Cardiac muscle cell (in vitro differentiated cells and primary cell): ENCODE data around the gene ADGRD2. TPM values are rescaled to one million over a fixed set of nuclear protein-coding genes. Genes with fewer than 3 reads are reported as not detected.

Experiments used
- DNase-seq, 2 donors: peaks; one replicate each; pipeline versions ENCODE4 v3.0.0 to v3.0.0-alpha.2; 2010 to 2017; ENCODE audit warnings: low read depth in 1 of 2, low spot score in 1 of 2
- H3K27ac ChIP-seq: fragments of 200-600 bp; sonication (generic); 2 replicates; pipeline ENCODE4 v1.5.1; 2016
- H3K27me3 ChIP-seq: fragments of 200-600 bp; sonication (generic); 2 replicates; pipeline ENCODE4 v1.6.0; 2016; ENCODE audit warnings: control low read depth
- H3K36me3 ChIP-seq: fragments of 200-600 bp; sonication (generic); 2 replicates; pipeline ENCODE4 v1.5.1; 2016; ENCODE audit warnings: control low read depth
- H3K4me1 ChIP-seq: fragments of 200-600 bp; sonication (generic); 2 replicates; pipeline ENCODE4 v1.8.1; 2017; ENCODE audit warnings: low read depth, mild to moderate bottlenecking, mixed run types
- H3K4me3 ChIP-seq: fragments of 200-600 bp; sonication (generic); 2 replicates; pipeline ENCODE4 v1.5.1; 2016; ENCODE audit warnings: mild to moderate bottlenecking
- H3K9me3 ChIP-seq: fragments of 200-600 bp; sonication (generic); 2 replicates; pipeline ENCODE4 v1.5.1; 2017; ENCODE audit warnings: low read depth, mild to moderate bottlenecking, control low read depth
- CTCF ChIP-seq: IDR thresholded peaks from 2 replicates; pipeline ENCODE4 v1.5.1; 2012; ENCODE audit warnings: low read depth, mild to moderate bottlenecking, low read length
- polyA plus RNA-seq: library from polyadenylated mRNA; unstranded; fragments of >200 nt; fragmentation: Nextera tagmentation; extraction: Ambion mirVana; gene quantifications from 2 replicates; pipeline ENCODE4 v1.2.1, GENCODE V29; 2016
- total RNA-seq: library from RNA; depleted of rRNA; stranded (reverse); fragments of >200 nt; gene quantifications from 2 replicates; pipeline ENCODE4 v1.2.3, GENCODE V29; 2016

The ADGRD2 gene
- total and polyA plus RNA-seq, 2 experiments from 2014 or later: not detected

DNA sequence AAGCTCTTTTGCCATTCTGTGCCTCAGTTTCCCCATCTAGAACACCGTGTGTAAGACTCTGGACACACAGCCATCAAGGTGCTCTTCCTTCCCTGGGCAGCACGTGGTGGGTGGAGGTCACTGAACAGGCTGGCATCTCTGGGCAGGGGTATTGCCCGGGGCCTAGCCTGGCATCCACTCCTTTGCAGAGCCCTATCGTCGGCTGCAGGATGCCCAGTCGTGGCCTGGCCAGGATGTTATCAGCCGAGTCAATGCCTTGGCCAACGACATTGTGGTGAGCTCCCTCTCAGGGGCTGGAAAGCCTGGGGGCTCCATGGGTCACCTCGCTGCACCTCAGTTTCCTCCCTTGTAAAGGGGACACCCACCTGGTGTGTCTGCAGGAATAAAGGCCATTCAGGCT is 4.0 kb downstream of the ADGRD2 start:
- Histone ChIP-seq H3K27me3 (peaks cover 33% of the 10 kb centered on the region), H3K9me3 (no peaks in the 10 kb centered on the region), H3K27ac (no peak overlapping the region), H3K4me3 (no peak overlapping the region), H3K4me1 (no peaks in the 10 kb centered on the region), H3K36me3 (no peaks in the 10 kb centered on the region)
- no peak for DNase-seq
- TF ChIP-seq CTCF: no peak

DNA sequence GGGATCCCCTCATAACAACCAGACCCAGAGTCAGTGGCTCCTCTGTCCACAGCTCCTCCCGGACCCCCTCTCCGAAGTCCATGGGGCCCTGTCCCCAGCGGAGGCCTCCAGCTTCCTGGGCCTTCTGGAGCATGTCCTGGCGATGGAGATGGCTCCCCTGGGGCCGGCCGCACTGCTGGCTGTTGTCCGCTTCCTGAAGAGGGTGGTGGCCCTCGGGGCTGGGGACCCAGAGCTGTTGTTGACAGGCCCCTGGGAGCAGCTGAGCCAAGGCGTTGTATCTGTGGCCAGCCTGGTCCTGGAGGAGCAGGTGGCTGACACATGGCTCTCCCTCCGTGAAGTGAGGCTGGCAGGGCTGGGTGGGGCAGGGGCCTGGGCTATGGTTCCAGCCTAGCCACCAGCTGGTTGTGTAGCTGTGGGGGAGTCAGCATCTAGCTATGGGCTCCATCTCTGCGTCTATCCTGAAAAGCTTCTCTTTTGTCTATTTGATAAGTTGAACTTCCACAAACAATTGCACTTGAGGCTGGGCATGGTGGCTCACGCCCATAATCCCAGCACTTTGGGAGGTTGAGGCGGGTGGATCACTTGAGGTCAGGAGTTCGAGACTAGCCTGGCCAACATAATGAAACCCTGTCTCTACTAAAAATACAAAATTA is 4.7 kb downstream of the ADGRD2 start:
- no peak for TF ChIP-seq CTCF
- no peaks in the 10 kb centered on the region for H3K4me1 ChIP-seq
- H3K36me3 ChIP-seq: no peaks in the 10 kb centered on the region
- DNase-seq: no peak
- H3K27me3 ChIP-seq: peaks cover 33% of the 10 kb centered on the region
- H3K27ac ChIP-seq: no peak overlapping the region
- H3K4me3 ChIP-seq: no peak overlapping the region
- H3K9me3 ChIP-seq: no peaks in the 10 kb centered on the region

DNA sequence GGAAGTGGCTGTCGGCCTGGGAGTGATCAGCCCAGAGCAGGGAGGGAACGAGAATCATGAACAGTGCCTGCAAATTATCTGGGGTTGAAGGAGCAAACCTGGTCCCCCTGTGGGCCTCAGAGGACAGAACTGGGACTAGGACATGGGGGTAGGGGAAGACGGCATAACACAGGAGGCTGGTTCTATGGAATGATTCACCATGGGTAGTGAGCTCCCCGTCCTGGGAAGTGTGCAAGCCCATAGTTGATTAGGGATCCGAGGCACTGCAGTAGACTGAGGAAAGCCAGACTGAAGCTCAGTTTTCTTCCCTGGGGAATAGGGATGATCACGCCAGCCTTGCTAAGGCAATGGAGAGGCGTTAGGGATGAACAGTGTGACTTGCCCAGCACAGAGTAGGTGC is 5.6 kb downstream of the ADGRD2 start:
- Histone ChIP-seq H3K27ac (no peak overlapping the region), H3K27me3 (peaks cover 31% of the 10 kb centered on the region), H3K36me3 (no peaks in the 10 kb centered on the region), H3K9me3 (no peaks in the 10 kb centered on the region), H3K4me1 (no peaks in the 10 kb centered on the region), H3K4me3 (no peak overlapping the region)
- no peak for DNase-seq
- TF ChIP-seq CTCF: no peak

DNA sequence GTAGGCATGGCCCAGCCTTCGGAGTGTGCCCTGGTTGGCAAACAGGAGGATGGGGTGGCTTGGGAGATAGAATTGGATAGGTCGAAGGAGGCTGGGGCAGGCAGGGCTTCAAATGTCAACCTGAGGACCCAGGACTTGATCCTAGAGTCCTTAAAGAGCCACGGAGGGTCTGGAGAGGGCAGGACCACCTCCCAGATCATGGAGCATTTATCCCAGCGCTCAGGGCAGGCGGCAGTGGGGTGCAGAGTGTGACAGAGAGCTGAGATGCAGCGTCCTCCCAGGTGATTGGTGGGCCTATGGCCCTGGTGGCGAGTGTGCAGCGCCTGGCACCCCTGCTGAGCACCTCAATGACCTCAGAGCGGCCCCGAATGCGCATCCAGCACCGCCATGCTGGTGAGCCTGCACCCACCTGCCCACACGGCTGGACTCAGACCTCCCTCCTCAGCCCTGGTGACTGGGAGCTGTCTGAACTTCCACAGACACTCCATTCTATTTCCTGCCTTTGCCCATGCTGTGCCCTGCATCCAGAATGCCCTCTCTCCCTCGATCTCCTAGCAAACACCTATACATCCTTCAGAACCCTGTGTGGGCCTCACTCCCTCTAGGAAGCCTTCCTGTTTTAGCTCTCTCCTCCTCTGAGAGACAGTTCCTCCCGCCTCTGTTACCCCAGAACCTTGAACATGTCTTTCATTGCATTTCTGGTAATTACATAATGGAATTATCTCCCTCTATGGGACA is 6.3 kb downstream of the ADGRD2 start:
- DNase-seq: no peak
- no peak for TF ChIP-seq CTCF
- H3K27me3 ChIP-seq: peaks cover 24% of the 10 kb centered on the region
- H3K4me1 ChIP-seq: no peaks in the 10 kb centered on the region
- H3K9me3 ChIP-seq: no peaks in the 10 kb centered on the region
- no peak overlapping the region for H3K27ac ChIP-seq
- H3K36me3 ChIP-seq: no peaks in the 10 kb centered on the region
- H3K4me3 ChIP-seq: no peak overlapping the region

GRCh38 chr9:124457079-124457886 is 7.0 kb downstream of the ADGRD2 start:
- DNase-seq: no peak
- TF ChIP-seq CTCF: no peak
- Histone ChIP-seq H3K9me3 (no peaks in the 10 kb centered on the region), H3K27me3 (peaks cover 21% of the 10 kb centered on the region), H3K4me1 (no peaks in the 10 kb centered on the region), H3K36me3 (no peaks in the 10 kb centered on the region), H3K4me3 (no peak overlapping the region), H3K27ac (no peak overlapping the region)
